Measurements from ENCODE around the gene ZBED4.

The ZBED4 gene

DNA sequence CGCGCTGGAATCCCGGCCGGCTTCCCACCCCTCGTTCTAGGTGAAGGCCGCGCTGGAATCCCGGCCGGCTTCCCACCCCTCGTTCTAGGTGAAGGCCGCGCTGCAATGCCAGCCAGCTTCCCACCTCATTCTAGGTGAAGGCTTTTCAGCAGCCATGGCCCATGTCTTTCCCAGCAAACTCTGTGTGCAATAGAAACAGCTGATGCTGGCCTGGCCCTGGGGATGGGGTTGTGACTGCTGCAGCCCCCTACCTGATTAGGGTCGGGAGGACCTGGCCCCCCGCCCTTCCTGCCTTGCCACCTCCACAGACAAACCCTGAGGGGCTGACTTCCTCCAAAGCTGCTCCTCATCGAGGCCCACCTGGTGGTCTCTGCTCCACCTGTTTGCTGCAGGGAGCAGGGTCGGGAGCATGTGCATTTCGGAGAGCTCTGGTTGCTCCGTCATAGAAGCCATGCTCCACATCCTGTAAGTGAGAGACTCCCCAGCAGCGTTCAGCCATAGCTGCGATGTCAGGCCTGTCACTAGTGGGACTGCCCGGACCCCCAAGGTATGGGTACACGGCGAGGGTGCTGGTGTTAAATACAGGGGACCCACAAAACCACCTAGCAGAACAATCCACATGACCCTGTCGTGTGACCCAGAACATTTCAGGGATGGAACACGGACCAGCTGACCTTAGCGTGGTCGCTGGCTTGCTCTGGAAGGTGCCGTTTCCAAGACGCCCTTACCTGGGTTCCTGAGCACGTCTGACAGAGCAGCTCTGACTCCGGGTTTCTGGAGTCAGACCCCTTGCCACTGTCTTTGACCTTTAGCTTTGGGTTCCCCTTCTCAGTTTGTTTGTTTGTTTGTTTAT lies 3.3 kb downstream of the ZBED4 start:
- H3K4me2 ChIP-seq (ENCODE audit: low read length): no peak overlapping the region
- no peak overlapping the region for H3K9ac ChIP-seq (ENCODE audit: low read length)
- peaks cover 10% of the 10 kb centered on the region for H3K4me1 ChIP-seq (ENCODE audit: low read length)

DNA sequence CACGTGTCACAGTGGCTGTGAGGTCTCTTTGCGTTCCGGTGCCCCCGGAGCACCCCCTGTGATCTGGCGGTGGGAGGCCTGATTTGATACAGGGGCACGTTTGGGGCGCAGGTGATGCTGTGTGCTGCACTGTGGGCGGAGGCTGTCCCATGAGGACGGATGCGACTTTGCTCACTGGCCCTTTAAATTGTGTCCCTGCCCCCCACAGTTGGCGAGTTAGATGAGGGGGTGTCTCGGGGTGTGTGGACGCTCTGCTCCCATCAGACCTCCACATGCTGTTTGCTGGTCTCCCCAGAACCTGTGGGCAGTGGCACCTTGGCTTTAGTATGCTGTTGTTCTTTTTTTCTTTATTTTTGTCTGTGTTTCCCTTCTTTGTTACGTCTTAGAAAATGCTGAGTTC lies 5.2 kb downstream of the ZBED4 start:
- no peak overlapping the region for H3K4me3 ChIP-seq (ENCODE audit: low read length)
- no peak overlapping the region for H2AFZ ChIP-seq (ENCODE audit: low read depth, low read length)
- no peak overlapping the region for H3K4me2 ChIP-seq (ENCODE audit: low read length)
- H3K9me3 ChIP-seq (ENCODE audit: insufficient read depth, low read length): no peaks in the 10 kb centered on the region
- H4K20me1 ChIP-seq (ENCODE audit: insufficient read depth, low read length): peaks cover 41% of the 10 kb centered on the region
- no peak overlapping the region for H3K9ac ChIP-seq (ENCODE audit: low read length)
- H3K79me2 ChIP-seq (ENCODE audit: low read length): peaks cover 98% of the 10 kb centered on the region
- TF ChIP-seq, protein P1, sequence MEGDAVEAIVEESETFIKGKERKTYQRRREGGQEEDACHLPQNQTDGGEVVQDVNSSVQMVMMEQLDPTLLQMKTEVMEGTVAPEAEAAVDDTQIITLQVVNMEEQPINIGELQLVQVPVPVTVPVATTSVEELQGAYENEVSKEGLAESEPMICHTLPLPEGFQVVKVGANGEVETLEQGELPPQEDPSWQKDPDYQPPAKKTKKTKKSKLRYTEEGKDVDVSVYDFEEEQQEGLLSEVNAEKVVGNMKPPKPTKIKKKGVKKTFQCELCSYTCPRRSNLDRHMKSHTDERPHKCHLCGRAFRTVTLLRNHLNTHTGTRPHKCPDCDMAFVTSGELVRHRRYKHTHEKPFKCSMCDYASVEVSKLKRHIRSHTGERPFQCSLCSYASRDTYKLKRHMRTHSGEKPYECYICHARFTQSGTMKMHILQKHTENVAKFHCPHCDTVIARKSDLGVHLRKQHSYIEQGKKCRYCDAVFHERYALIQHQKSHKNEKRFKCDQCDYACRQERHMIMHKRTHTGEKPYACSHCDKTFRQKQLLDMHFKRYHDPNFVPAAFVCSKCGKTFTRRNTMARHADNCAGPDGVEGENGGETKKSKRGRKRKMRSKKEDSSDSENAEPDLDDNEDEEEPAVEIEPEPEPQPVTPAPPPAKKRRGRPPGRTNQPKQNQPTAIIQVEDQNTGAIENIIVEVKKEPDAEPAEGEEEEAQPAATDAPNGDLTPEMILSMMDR (IDR thresholded peaks at IDR 0.05; ENCODE audit: low read depth, low read length): no peak
- no peak for TF ChIP-seq EZH2phosphoT487 (IDR thresholded peaks at IDR 0.05; ENCODE audit: low read depth)
- H3K27me3 ChIP-seq (ENCODE audit: low read depth, low read length): no peaks in the 10 kb centered on the region
- H3K36me3 ChIP-seq (replicated peaks; ENCODE audit: low read depth, low read length): no peaks in the 10 kb centered on the region
- no peak overlapping the region for H3K27ac ChIP-seq (ENCODE audit: low read length)
- peaks cover 10% of the 10 kb centered on the region for H3K4me1 ChIP-seq (ENCODE audit: low read length)

More for the DNA sequence above, 3.3 kb downstream of the ZBED4 start:
- no peaks in the 10 kb centered on the region for H3K27me3 ChIP-seq (ENCODE audit: low read depth, low read length)
- no peaks in the 10 kb centered on the region for H3K36me3 ChIP-seq (replicated peaks; ENCODE audit: low read depth, low read length)
- peaks cover 34% of the 10 kb centered on the region for H4K20me1 ChIP-seq (ENCODE audit: insufficient read depth, low read length)
- H2AFZ ChIP-seq (ENCODE audit: low read depth, low read length): no peak overlapping the region
- H3K9me3 ChIP-seq (ENCODE audit: insufficient read depth, low read length): no peaks in the 10 kb centered on the region
- no peak for TF ChIP-seq EZH2phosphoT487 (IDR thresholded peaks at IDR 0.05; ENCODE audit: low read depth)
- TF ChIP-seq, protein P1 (IDR thresholded peaks at IDR 0.05; ENCODE audit: low read depth, low read length): no peak
- no peak overlapping the region for H3K27ac ChIP-seq (ENCODE audit: low read length)
- no peak overlapping the region for H3K4me3 ChIP-seq (ENCODE audit: low read length)
- peaks cover 79% of the 10 kb centered on the region for H3K79me2 ChIP-seq (ENCODE audit: low read length)

DNA sequence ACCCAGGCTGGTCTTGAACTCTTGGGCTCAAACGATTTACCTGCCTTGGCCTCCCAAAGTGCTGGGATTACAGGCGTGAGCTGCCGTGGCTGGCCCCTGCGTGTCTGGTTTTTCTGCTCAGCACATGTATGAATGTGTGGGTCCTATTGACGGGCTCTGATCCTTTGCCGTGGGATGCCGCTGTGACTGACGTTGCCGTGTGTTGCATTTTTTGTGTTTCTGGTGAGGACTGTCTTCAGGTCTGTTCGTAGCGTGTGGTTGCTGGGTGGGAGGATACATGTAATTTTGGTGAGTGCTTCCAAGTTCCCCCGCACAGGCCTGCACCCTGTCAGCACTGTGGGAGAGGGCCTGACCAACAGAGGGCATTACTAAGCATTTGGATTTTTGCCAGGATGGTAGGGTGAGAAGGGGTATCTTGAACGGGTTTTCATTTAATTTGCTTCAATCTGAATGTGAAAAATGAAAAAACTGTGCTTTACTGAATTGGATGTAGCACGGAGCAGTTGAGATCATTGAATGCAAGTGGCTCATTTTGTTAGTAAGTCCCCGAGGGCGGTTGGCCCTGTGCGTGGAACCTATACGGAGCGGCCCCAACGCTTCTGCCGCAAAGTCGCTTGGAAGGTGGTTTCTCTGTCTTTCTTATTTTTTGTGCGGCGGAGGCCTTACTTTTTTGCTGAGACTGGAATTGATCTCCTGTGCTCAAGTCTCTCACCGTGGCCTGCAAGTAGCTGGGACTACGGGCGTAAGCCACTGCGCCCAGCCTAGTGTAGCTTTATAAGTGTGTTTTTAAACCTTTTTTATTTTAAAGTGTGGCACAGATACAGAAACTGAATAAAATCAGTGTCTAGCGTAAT lies 8.2 kb downstream of the ZBED4 start:
- Histone ChIP-seq H3K9me3 (ENCODE audit: insufficient read depth, low read length) (no peaks in the 10 kb centered on the region; the same call in 1 of the 2 replicates), H2AFZ (ENCODE audit: low read depth, low read length) (no peak overlapping the region), H3K27me3 (ENCODE audit: low read depth, low read length) (no peaks in the 10 kb centered on the region), H3K36me3 (replicated peaks; ENCODE audit: low read depth, low read length) (peaks cover 16% of the 10 kb centered on the region), H4K20me1 (ENCODE audit: insufficient read depth, low read length) (peaks cover 24% of the 10 kb centered on the region), H3K4me3 (ENCODE audit: low read length) (no peak overlapping the region), H3K9ac (ENCODE audit: low read length) (no peak overlapping the region), H3K4me1 (ENCODE audit: low read length) (no peaks in the 10 kb centered on the region), H3K79me2 (ENCODE audit: low read length) (peaks cover 98% of the 10 kb centered on the region), H3K27ac (ENCODE audit: low read length) (no peak overlapping the region), H3K4me2 (ENCODE audit: low read length) (no peak overlapping the region)
- no peak for TF ChIP-seq EZH2phosphoT487 (IDR thresholded peaks at IDR 0.05; ENCODE audit: low read depth)
- TF ChIP-seq, protein P1 (IDR thresholded peaks at IDR 0.05; ENCODE audit: low read depth, low read length): no peak

DNA sequence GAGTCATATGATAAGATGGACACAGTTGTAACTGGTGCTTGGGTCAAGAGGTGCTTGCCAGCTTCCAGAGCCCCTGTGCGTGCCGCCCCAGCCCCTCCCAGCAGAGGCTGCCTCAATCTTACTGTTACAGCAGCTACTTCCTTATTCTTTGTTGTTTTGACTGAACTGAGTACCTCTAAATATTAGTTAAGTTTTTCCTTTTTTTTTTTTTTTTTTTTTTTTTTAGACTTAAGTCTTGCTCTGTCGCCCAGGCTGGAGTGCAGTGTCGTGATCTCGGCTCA lies 8.8 kb downstream of the ZBED4 start:
- no peaks in the 10 kb centered on the region for H3K4me1 ChIP-seq (ENCODE audit: low read length)
- H3K4me2 ChIP-seq (ENCODE audit: low read length): no peak overlapping the region
- H3K36me3 ChIP-seq (replicated peaks; ENCODE audit: low read depth, low read length): peaks cover 22% of the 10 kb centered on the region
- H4K20me1 ChIP-seq (ENCODE audit: insufficient read depth, low read length): peaks cover 22% of the 10 kb centered on the region
- H3K9ac ChIP-seq (ENCODE audit: low read length): no peak overlapping the region
- no peak overlapping the region for H2AFZ ChIP-seq (ENCODE audit: low read depth, low read length)
- no peaks in the 10 kb centered on the region; the same call in 1 of the 2 replicates for H3K9me3 ChIP-seq (ENCODE audit: insufficient read depth, low read length)
- no peak overlapping the region for H3K4me3 ChIP-seq (ENCODE audit: low read length)
- peaks cover 98% of the 10 kb centered on the region for H3K79me2 ChIP-seq (ENCODE audit: low read length)
- H3K27me3 ChIP-seq (ENCODE audit: low read depth, low read length): no peaks in the 10 kb centered on the region
- no peak overlapping the region for H3K27ac ChIP-seq (ENCODE audit: low read length)
- TF ChIP-seq, protein P1 (IDR thresholded peaks at IDR 0.05; ENCODE audit: low read depth, low read length): no peak
- no peak for TF ChIP-seq EZH2phosphoT487 (IDR thresholded peaks at IDR 0.05; ENCODE audit: low read depth)

All from OCI-LY3 (cell line).